ENCODE results near the gene CCL26.
"Not testable (repeated sequence)": the region's sequence is repeated elsewhere in the genome, so short reads cannot be mapped to it uniquely, and the experiment has no call there.

CCL26 gene

DNA sequence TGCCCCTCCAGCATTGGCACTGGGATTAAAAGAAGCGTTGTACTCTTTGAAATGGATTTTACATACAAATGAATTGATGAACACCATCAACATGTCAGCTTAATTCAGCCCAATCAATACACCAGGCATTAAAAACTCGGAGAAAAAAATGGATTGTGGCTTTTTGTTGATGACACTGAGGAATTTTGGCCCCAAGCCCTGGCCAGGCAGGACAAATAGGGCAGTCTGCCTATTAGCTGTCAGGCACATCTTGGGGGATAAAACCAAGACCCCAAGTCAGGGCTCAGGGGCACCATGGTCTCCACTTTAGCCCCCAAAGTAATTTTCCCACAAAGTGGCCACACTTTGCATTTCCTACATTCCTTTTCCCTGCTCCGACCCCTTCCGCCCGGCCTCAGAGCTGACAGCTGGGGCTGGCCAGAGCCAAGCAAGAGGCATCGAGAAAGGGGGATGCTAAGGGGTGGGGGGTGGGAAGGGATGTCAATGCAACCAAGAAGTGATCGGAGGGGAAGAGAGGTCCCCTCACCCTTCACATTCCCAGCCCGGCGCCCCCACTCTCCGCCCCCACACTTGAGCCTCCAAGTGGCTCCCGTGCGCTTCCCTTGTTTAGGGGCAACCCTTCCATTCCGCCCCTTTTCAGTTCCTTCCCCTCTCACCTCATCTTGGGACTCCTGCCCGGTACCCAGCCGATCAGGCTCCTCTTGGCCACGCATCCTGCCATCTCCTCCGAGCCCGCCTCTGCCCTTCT, 34.0 kb downstream of the CCL26 start:
- DNase-seq, result peak; percentile 35

DNA sequence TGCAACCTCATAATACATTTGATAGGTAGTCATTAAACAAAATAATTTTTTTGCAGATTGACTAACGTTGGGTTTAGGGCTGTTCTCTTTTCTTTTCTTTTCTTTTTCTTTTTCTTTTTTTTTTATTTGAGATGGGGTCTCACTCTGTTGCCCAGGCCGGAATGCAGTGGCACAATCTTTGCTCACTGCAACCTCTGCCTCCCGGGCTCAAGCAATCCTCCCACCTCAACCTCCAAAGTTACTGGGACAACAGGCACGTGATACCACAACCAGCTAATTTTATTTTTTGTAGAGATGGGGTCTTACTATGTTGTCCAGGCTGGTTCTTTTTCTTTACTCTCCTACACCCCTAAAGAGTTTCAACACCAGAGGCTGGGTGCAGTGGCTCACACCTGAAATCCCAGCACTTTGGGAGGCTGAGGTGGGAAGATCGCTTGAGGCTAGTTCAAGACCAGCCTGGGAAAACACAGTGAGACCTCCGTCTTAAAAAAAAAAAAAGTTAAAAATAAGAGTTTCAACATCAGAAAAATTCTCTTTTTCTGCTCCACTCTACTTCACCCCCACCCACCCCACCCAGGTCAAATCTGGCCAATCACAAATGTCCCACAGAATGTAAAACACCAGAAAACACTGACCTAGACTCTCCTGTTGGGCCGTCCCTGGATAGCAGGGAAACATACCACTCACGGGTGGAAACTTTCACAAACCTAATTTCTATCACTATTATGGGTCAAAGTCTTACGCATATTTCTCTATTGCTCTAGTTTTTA, 36.2 kb downstream of the CCL26 start:
- no peak for DNase-seq

DNA sequence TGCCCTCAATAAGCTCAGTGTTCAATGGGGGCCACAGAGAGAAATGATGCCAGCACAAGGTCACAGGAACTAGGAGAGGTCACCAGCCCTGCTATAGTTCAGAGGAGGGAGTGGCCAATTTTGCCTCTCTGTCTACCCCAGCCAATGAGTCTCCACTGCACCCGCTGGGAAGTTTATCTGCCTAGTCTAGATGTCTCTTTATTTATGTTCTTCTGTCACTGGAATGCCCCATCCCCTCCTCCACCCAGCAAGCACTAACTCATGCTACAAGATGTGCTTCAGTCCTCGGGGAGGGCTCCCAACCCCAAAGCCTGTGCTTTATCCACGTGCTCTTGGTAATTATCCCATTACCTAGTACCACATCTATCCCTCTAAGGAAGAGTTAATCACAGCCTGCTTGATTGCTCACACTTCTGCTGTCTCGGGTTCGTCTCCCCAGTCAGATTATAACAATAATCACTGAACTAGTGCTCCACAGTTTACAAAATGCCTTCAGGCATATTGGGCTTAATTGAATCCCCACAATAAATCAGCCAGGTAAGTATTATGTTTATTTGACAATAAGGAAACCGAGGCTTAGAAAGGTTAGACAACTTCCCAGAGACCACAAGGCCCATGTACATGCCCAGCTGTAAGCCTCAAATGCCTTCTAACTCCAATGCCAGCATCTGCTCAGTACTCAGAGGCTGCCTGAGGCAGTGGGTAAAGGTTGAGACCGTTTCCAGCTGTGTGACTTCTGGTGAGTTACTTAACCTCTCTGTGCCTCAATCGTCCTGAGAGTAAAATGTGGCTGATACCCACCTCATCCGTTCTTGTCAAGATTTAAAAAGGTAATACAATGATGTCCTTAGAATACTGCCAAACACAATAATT, 37.2 kb downstream of the CCL26 start:
- DNase-seq, result no peak

DNA sequence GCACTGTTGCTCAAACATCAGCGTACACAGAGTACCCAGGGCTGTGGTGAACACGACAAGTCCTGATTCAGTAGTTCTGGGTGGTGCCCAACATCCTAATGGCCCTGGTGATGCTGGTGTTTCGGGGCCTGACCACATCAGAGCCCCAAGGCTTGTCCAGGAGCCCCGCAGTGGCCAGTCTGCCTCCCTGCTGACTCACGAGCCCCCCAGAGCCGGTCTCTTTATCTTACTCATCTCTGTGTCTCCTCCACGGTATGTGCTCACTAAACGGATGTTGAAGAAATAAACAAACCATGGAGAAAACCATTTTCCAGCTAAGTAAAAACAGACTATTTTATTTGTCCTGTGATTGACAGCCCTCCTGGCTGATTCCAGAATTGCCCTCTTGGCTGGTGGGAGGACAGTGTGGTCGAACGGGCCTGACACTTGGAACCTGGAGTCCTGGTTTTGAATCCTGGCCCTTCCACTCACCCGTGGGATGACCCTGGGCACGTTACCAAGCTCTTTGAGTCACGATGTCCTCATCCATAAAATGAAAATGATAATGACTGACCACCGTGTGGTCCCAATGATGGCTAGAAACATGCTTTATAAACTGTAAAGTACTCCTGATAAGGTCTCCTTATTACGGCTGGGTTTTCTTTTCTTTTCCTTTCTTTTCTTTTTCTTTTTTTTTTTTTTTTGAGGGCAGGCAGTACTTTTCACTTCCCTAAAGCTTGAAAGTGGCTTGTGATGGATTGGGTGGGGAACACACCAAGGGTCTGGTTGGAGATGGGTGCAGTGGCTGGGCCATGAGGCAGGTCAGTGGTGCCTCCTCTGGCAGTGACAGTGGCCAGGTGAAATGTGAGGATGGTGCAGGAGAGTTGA, 39.0 kb downstream of the CCL26 start:
- no peak for DNase-seq

DNA sequence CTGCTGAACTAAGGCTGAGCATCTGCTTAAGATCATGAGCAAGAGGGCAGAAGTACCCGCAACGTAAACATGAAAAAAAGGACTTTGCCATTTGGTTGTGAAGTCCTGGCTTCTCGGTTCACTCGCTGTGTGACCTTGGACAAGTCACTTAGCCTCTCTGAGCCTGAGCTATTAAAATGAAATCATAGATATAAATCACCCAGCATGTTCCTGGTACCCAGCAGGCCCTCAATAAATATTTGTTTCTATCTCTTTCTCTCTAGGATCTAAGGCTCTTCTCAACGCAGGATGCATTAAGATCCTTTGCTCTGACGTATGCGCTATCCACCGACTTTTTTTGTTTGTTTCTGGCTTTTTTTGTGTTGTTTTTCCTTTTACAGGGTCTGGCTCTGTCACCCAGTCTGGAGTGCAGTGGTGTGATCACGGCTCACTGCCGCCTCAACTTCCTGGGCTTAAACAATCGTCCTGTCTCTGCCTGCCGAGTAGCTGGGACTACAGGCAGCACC, 39.9 kb downstream of the CCL26 start:
- no peak for DNase-seq

DNA sequence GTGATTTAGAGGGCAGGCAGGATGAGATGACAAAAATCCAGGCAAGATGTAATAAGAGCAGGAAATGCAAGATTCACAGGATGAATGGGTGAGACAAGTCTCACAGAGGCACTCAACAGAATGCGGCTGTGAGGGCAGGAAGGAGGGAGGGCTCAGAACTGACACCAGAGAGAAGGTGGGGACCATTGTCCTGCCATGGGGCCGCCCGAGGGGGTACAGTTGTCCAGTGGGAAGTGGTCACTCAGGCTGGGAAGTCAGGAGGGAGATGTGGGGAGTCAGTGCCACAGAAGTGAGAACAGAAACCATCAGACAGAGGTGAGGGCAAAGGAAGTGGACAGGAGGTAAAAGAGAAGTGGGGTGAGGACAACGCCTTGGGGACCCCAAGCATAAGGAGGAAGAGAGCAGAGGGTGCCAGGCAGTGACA, 42.1 kb downstream of the CCL26 start:
- no peak for DNase-seq

DNA sequence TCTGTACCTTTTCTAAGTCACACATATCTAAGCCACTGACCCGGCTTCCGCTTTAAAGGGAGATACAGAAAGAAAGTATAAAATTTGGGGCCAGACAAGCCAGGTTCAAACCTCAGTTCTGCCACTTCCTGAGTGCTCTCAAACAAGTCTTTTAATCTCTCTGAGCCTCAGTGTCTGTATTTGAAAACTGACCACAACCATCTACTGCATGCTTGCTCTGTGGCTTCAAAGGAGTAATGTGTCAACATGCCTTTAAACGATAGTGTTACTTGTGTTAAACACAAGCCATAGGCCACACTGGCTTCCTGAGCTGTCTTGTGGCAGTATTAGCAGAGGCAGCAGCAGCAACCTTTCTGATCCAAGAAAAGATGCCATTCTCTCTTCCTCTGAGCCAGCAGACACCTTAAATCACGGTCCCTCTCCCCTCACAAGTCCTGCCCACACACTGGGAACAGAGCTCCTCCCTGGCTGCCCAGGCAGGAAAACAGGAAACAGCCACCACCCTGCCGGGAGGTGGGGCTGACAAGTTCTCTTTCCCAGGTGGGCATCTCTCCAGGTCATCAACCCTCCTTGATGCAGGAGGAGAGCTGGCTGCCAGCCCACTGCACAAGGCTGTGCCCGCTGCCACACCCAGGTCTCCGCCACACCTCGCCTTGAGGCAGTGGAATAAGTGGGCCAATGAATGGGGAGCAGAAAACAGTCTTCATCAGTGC, 44.0 kb downstream of the CCL26 start:
- DNase-seq, result no peak

DNA sequence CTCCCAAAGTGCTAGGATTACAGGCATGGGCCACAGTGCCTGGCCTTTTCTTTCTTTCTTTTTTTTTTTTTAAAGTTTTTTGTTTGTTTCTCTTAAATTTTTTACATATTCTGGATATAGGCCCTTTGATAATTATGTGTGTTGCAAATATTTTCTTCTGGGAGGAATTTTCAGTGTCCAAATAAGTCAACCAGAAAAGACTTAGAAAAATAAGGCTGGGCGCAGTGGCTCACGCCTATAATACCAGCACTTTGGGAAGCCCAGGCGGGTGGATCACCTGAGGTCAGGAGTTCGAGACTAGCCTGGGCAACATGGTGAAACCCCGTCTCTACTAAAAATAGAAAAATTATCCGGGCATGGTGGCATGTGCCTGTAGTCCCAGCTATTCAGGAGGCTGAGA, 44.7 kb downstream of the CCL26 start:
- not testable (repeated sequence) for DNase-seq

DNA sequence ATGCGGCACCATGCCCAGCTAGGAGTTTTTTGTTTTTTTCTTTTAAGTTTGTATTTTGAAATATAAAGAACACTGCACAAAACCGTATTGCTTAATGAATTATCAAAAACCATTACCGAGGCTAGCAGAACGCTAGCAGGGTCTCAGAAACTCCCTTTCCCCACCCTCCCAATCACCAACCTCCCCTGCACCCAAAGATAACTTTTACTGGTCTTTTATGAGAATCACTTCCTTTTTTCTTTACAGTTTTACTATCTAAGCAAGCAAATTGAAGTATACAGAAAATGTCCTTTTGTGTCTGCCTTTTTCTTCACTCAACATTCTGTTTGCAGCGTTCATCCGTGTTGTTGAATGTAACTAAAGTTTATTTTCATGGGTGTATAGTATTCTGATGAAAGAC, 46.7 kb downstream of the CCL26 start:
- no peak for DNase-seq

DNA sequence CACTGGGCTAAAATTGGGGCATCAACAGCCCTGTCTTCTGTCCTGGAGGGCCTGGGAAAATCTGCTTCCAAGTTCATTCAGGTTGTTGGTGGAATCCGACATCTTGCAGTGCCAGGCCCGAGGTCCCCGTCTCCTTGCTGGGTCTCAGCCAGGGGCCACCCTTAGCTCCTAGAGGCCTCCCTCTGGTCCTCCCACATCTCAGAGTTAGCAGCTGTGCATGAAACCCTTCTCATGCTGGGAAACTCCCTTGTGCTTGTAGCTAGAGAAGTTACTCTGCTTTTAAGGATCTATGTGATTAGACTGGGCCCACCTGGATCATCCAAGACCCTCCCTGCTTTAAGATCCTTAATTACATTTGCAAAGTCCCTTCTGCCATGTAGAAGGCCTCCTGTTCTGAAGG, 48.6 kb downstream of the CCL26 start:
- no peak for DNase-seq

DNA sequence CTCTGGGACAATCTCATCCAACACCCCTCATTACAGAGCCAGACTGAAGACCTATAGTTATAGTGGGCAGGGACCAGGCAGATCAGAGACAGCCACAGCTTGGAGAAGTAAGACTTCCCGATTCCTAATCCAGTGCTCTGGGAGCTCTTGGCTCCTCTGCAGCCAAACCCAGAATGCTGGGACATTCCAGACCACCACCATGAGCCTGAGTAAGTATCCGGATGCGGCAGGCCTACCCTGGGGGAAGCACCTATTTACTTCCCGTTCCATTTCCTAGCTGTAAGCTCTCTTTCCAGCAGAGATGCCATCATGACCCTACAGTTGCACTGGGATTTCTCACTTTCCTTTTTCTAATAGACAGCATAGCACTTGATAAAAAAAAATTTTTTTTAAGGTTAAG, 49.6 kb downstream of the CCL26 start:
- no peak for DNase-seq

DNA sequence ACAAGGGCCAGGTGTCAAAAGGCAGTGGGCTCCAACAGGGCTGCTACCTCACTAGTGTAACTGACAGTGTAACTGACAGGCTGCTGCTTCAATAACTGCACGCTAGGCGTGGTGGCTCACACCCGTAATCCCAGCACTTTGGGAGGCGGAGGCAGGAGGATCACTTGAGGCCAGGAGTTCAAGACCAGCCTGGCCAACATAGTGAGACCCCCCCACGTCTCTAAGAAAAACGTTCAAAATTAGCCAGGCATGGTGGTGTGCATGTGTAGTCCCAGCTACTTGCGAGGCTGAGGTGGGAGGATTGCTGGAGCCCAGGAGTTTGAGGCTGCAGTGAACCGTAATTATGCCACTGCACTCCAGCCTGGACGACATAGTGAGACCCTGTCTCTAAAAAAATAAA, 50.1 kb downstream of the CCL26 start:
- DNase-seq, result not testable (repeated sequence)

DNA sequence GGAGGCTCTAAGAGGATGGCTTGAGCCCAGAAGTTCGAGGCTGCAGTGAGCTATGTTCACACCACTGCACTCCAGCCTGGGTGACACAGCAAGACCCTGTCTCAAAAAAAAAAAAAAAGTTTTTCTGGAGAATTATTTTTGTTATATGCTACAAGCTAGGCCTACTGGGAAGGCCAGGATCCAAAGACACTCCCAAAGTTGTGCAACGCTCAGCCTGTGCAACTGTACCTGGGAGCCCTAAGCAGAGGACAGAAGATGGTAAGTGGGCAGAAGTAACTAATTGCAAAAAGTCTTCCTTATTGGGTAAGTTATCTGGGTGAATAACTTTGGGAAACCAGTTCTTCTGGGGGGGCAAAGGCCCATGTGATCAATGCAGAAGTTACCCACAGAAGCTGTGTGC, 50.6 kb downstream of the CCL26 start:
- no peak for DNase-seq

DNA sequence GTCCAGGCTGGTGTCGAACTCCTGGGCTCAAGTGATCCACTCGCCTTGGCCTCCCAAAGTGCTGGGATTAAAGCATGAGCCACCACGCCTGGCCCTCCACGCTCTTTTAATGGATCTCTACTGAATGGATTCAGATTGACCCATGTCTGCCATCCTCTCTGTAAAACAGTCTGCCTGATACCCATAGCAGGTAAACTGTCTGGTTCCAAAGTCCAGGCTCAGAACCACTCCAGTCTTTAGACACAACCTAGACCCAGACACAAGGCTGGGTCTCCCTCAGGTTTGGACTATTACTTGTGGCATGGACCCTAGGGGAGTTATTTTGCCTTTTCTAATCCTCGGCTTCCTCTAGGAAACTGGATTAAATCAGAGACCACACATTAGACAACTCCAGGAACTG, 52.4 kb downstream of the CCL26 start:
- DNase-seq, result no peak
